MCF 10A (cell line): Measurements from ENCODE around the gene TRIM41. TPM values are rescaled to one million over a fixed set of nuclear protein-coding genes. Genes with fewer than 3 reads are reported as not detected.

Experiments used
- BruUV-seq: library from RNA; stranded (reverse); fragments of 400-500 nt; replicated peaks from 2 replicates; lab custom pipeline; 2021; lab: Mats Ljungman, UMichigan
- CTCF ChIA-PET: fragments of 300-600 bp; sonication (Branson Sonifier 250); formaldehyde crosslinking; extraction: SDS; loops from one replicate; lab custom pipeline; 2021; ENCODE audit warnings: antibody characterized with exemption, inconsistent platforms; lab: Yijun Ruan, JAX
- POLR2A ChIA-PET: fragments of 300-600, 350-650 bp; sonication (Branson Sonifier 250); formaldehyde crosslinking; extraction: SDS; loops from one replicate; lab custom pipeline; 2020; ENCODE audit warnings: antibody characterized with exemption, inconsistent platforms; lab: Yijun Ruan, JAX
- DNase-seq: peaks from one replicate; pipeline ENCODE4 v3.0.0-alpha.2; 2018; ENCODE audit not compliant: unreplicated experiment
- H3K27ac Mint-ChIP-seq: one replicate; pipeline ENCODE4 v1.8.0; 2022; ENCODE audit warnings: mild to moderate bottlenecking, low read depth, mixed read lengths; ENCODE audit not compliant: unreplicated experiment
- H3K27me3 Mint-ChIP-seq: one replicate; pipeline ENCODE4 v1.8.0; 2022; ENCODE audit warnings: mixed read lengths; ENCODE audit not compliant: insufficient read depth, unreplicated experiment
- H3K36me3 Mint-ChIP-seq: one replicate; pipeline ENCODE4 v1.8.0; 2022; ENCODE audit warnings: mild to moderate bottlenecking, moderate library complexity, mixed read lengths; ENCODE audit not compliant: insufficient read depth, unreplicated experiment
- H3K4me1 Mint-ChIP-seq: one replicate; pipeline ENCODE4 v1.8.0; 2022; ENCODE audit warnings: mixed read lengths; ENCODE audit not compliant: insufficient read depth, unreplicated experiment
- H3K4me3 Mint-ChIP-seq: one replicate; pipeline ENCODE4 v1.8.0; 2022; ENCODE audit warnings: mild to moderate bottlenecking, moderate library complexity, mixed read lengths; ENCODE audit not compliant: unreplicated experiment
- H3K9me3 Mint-ChIP-seq: one replicate; pipeline ENCODE4 v1.8.0; 2022; ENCODE audit warnings: mixed read lengths; ENCODE audit not compliant: unreplicated experiment
- CTCF ChIP-seq: fragments of 200-600 bp; IDR thresholded peaks from one replicate; pipeline ENCODE4 v1.8.0; 2022; ENCODE audit warnings: antibody characterized with exemption, mild to moderate bottlenecking; ENCODE audit not compliant: unreplicated experiment
- intact Hi-C: fragments of 100-400 bp; cut with micrococcal nuclease; formaldehyde crosslinking; loops from 2 replicates; pipeline ENCODE4 v1.14.1; 2022
- total RNA-seq: library from RNA; stranded (reverse); gene quantifications from 2 replicates; pipeline ENCODE4 v1.2.3, GENCODE V29; 2022

The TRIM41 gene
- total RNA-seq, 1 experiment from 2014 or later: 49.4 TPM

- ChIA-PET CTCF (no interaction called here), POLR2A (interaction anchor here (0.8 to 11.0 kb wide), 6 partner anchors 13 to 47 kb away, joined by 3 to 374 read pairs (median 3); partner anchors contain the start of genes RACK1 and TRIM7)
- Mint-ChIP-seq H3K9me3 (no peaks in the 10 kb centered on the region), H3K4me1 (peaks cover 38% of the 10 kb centered on the region), H3K27ac (no peak overlapping the region), H3K36me3 (peaks cover 38% of the 10 kb centered on the region), H3K4me3 (peak overlapping the region; percentile 3), H3K27me3 (no peaks in the 10 kb centered on the region)
- intact Hi-C loops: no loop called here
- TF ChIP-seq CTCF: no peak
- no peak for DNase-seq
- BruUV-seq: no TSS peak
Observed at GRCh38 chr5:181220178-181220515, 2.9 kb upstream of the TRIM41 start.

- ChIA-PET CTCF (interaction anchor here (0.6 to 1.6 kb wide), 2 partner anchors 15 to 121 kb away, joined by 3 to 5 read pairs; no protein-coding TSS in a partner anchor), POLR2A (interaction anchor here (0.8 to 11.0 kb wide), 11 partner anchors 11 to 410 kb away, joined by 3 to 374 read pairs (median 8); partner anchors contain the start of genes RACK1, TRIM52, TRIM7 and ZFP62)
- H3K4me3 Mint-ChIP-seq: peak overlapping the region; percentile 91
- TF ChIP-seq CTCF: no peak
- H3K36me3 Mint-ChIP-seq: peaks cover 38% of the 10 kb centered on the region
- no peaks in the 10 kb centered on the region for H3K9me3 Mint-ChIP-seq
- H3K4me1 Mint-ChIP-seq: peaks cover 36% of the 10 kb centered on the region
- peak overlapping the region; percentile 91 for H3K27ac Mint-ChIP-seq
- intact Hi-C loops: no loop called here
- no peaks in the 10 kb centered on the region for H3K27me3 Mint-ChIP-seq
- DNase-seq: no peak
- no TSS peak for BruUV-seq
Observed at GRCh38 chr5:181221105-181221791, 1.8 kb upstream of the TRIM41 start.

- no peaks in the 10 kb centered on the region for H3K9me3 Mint-ChIP-seq
- no peak for TF ChIP-seq CTCF
- ChIA-PET CTCF (interaction anchor here (0.5 to 1.6 kb wide), 3 partner anchors 15 to 29 kb away, joined by 3 to 5 read pairs (median 4); no protein-coding TSS in a partner anchor), POLR2A (interaction anchor here (0.6 to 11.0 kb wide), 23 partner anchors 7 to 421 kb away, joined by 3 to 374 read pairs (median 5); partner anchors contain the start of genes MGAT1, RACK1, TRIM52 and TRIM7)
- peaks cover 32% of the 10 kb centered on the region for H3K4me1 Mint-ChIP-seq
- TSS peak; percentile 70 for BruUV-seq
- no peaks in the 10 kb centered on the region for H3K27me3 Mint-ChIP-seq
- peak overlapping the region; percentile 91 for H3K27ac Mint-ChIP-seq
- H3K36me3 Mint-ChIP-seq: peaks cover 44% of the 10 kb centered on the region
- intact Hi-C loops: loop anchor here (1.0 to 2.0 kb wide), 5 partner anchors 15 to 63 kb away; partner anchors contain the start of gene TRIM52
- DNase-seq: peak; percentile 98
- H3K4me3 Mint-ChIP-seq: peak overlapping the region; percentile 91
Observed at GRCh38 chr5:181221792-181222629, 1.1 kb upstream of the TRIM41 start.
